ENCODE results near the gene DYTN. TPM values are rescaled to one million over a fixed set of nuclear protein-coding genes. Genes with fewer than 3 reads are reported as not detected.

Gene DYTN
- total and polyA plus RNA-seq, 3 experiments from 2014 or later: not detected

DNA sequence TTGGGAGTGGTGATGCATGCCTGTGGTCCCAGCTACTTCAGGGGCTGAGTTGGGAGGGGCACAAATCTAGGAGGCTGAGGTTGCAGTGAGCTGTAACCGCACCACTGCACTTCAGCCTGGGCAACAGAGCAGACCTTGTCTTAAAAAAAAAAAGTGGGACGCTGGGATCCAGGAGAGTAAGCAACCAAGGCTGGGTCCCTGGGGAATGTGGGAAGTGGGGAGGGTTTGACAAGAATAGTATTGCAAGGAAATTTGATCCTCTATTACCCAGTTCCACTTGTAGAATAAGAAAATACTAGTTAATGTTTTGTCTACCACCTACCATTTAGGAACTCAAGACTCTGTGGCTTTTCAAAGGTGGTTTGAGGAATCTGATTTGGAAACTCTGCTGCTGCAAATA is 21.1 kb upstream of the DYTN start:
- Mint-ChIP-seq H3K4me3 (no peak overlapping the region), H3K4me1 (no peaks in the 10 kb centered on the region), H3K27me3 (peaks cover 12 to 42% of the 10 kb centered on the region in 2 donors), H3K27ac (no peak overlapping the region), H3K9me3 (no peaks in the 10 kb centered on the region), H3K36me3 (no peaks in the 10 kb centered on the region)
- CTCF ChIA-PET: no interaction called here
- POLR2A ChIA-PET: no interaction called here
- Histone ChIP-seq H3K36me3 (ENCODE audit: insufficient read depth, low read length) (no peaks in the 10 kb centered on the region), H3K9me3 (ENCODE audit: low read length) (no peaks in the 10 kb centered on the region), H3K27me3 (ENCODE audit: insufficient read depth, low read length, poor library complexity, severe bottlenecking) (no peaks in the 10 kb centered on the region), H3K27ac (ENCODE audit: low read depth, low read length) (no peak overlapping the region), H3K4me1 (ENCODE audit: insufficient read depth, low read length) (no peaks in the 10 kb centered on the region), H3K4me3 (ENCODE audit: low read length) (no peak overlapping the region)
- no peak for DNase-seq

- H3K9me3 Mint-ChIP-seq: peaks cover 0 to 2% (median 0%) of the 10 kb centered on the region in 5 donors
- DNase-seq: no peak
- no peaks in the 10 kb centered on the region for H3K4me1 Mint-ChIP-seq
- no peaks in the 10 kb centered on the region for H3K27me3 ChIP-seq (ENCODE audit: insufficient read depth, low read length, poor library complexity, severe bottlenecking)
- H3K4me3 ChIP-seq (ENCODE audit: low read length): no peak overlapping the region
- H3K36me3 Mint-ChIP-seq: no peaks in the 10 kb centered on the region
- no peak overlapping the region for H3K27ac ChIP-seq (ENCODE audit: low read depth, low read length)
- H3K4me3 Mint-ChIP-seq: no peak overlapping the region
- H3K4me1 ChIP-seq (ENCODE audit: insufficient read depth, low read length): no peaks in the 10 kb centered on the region
- H3K27ac Mint-ChIP-seq: no peak overlapping the region
- H3K9me3 ChIP-seq (ENCODE audit: low read length): no peaks in the 10 kb centered on the region
- no peaks in the 10 kb centered on the region for H3K36me3 ChIP-seq (ENCODE audit: insufficient read depth, low read length)
- ChIA-PET POLR2A (no interaction called here), CTCF (no interaction called here)
- H3K27me3 Mint-ChIP-seq: peaks cover 12 to 30% of the 10 kb centered on the region in 2 donors
These were observed 18.7 kb upstream of the DYTN start for GRCh38 chr2:206736935-206737334.

DNA sequence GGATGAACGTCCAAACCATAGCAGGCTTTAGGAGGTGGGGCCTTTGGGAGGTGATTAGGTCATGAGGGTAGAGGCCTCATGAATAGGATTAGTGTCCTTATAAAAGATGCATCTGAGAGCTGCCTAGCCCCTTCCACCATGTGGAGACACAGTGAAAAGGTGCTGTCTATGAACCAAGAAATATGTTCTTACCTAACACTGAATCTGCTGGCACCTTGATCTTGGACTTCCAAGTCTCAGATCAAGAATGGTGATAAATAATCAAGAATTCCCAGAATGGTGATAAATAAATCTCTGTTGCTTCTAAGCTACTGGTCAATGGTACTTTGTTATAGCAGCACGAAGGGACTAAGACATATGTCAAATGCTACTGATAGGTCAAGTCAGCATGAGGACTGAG is 15.1 kb upstream of the DYTN start:
- Mint-ChIP-seq H3K4me3 (no peak overlapping the region), H3K27ac (no peak overlapping the region), H3K9me3 (peaks cover 0 to 2% (median 0%) of the 10 kb centered on the region in 5 donors), H3K36me3 (no peaks in the 10 kb centered on the region), H3K4me1 (no peaks in the 10 kb centered on the region), H3K27me3 (peaks cover 16 to 38% of the 10 kb centered on the region in 2 donors)
- ChIA-PET CTCF (no interaction called here), POLR2A (no interaction called here)
- Histone ChIP-seq H3K9me3 (ENCODE audit: low read length) (no peaks in the 10 kb centered on the region), H3K27ac (ENCODE audit: low read depth, low read length) (no peak overlapping the region), H3K36me3 (ENCODE audit: insufficient read depth, low read length) (no peaks in the 10 kb centered on the region), H3K4me1 (ENCODE audit: insufficient read depth, low read length) (no peaks in the 10 kb centered on the region), H3K4me3 (ENCODE audit: low read length) (no peak overlapping the region), H3K27me3 (ENCODE audit: insufficient read depth, low read length, poor library complexity, severe bottlenecking) (no peaks in the 10 kb centered on the region)
- DNase-seq: no peak

DNA sequence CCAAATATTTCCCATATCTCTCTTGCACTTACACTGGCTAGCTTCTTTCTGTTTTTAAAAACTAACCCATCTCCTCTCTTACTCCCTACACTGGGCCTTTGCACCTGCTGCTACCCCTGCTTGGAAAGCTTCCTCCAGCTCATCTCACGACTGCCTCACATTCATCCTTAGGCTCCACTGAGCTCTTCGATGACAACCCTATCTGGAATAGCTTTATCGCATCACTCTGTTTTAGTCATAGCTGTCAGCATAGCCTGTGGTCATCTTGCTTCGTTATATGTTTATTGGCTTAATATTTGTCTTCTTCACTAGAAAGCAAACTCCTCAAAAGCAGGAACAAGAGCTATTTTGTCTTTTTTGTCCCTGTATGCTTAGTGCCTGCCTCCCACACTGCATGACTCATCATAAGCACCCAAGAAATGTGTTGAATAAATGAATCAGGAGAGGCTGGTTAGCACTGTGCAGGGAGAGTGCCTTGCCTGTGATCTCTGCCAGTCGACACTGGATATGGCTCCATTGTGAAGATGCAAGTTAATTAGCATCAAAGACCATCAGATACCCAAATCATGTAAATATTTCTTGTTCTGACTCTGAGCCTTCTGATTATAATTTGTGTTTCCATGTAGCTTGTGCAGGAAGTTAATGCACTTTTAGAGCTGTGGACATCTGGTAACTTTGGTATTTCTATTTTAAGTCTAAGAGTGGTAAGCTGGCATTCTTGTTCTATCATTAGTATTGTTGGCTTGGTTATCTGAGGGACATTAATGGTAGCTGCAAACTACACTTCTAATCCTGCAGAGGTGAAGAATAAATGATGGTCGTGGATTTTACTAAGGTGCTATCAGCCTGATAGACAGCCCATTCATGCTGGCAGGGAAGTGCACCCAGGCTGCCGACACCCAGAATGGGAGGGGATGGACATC is 10.3 kb upstream of the DYTN start:
- no peak for DNase-seq
- Histone ChIP-seq H3K9me3 (ENCODE audit: low read length) (no peaks in the 10 kb centered on the region), H3K27me3 (ENCODE audit: insufficient read depth, low read length, poor library complexity, severe bottlenecking) (no peaks in the 10 kb centered on the region), H3K36me3 (ENCODE audit: insufficient read depth, low read length) (no peaks in the 10 kb centered on the region), H3K27ac (ENCODE audit: low read depth, low read length) (no peak overlapping the region), H3K4me3 (ENCODE audit: low read length) (no peak overlapping the region), H3K4me1 (ENCODE audit: insufficient read depth, low read length) (no peaks in the 10 kb centered on the region)
- Mint-ChIP-seq H3K9me3 (peaks cover 0 to 2% (median 0%) of the 10 kb centered on the region in 5 donors), H3K27me3 (peaks cover 11 to 46% of the 10 kb centered on the region in 2 donors), H3K4me1 (no peaks in the 10 kb centered on the region), H3K4me3 (no peak overlapping the region), H3K27ac (no peak overlapping the region), H3K36me3 (no peaks in the 10 kb centered on the region)
- ChIA-PET CTCF (no interaction called here), POLR2A (no interaction called here)

DNA sequence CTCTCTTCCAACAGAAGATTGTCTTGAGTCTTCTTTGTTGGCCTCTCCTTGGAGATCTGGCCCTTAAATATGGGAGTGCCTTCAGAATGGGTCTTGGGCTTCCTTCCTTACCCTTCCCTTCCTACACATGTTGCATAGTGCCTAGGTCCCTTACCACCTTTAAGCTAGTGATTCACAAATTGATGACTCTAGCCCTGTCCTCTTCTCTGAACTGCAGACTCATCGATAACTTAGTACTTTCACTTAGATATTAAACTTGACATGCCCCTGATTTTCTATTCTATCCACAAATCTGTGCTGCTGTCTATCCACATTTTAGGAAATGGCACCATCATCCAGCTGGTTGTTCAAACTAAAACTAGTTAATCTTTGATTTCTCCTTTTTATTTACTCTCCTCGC is 9.1 kb upstream of the DYTN start:
- Mint-ChIP-seq H3K27ac (no peak overlapping the region), H3K4me1 (no peaks in the 10 kb centered on the region), H3K27me3 (peaks cover 11 to 43% of the 10 kb centered on the region in 2 donors), H3K9me3 (peaks cover 0 to under 1% (median 0%) of the 10 kb centered on the region in 5 donors), H3K36me3 (no peaks in the 10 kb centered on the region), H3K4me3 (no peak overlapping the region)
- Histone ChIP-seq H3K4me1 (ENCODE audit: insufficient read depth, low read length) (no peaks in the 10 kb centered on the region), H3K27ac (ENCODE audit: low read depth, low read length) (no peak overlapping the region), H3K36me3 (ENCODE audit: insufficient read depth, low read length) (no peaks in the 10 kb centered on the region), H3K9me3 (ENCODE audit: low read length) (no peaks in the 10 kb centered on the region), H3K27me3 (ENCODE audit: insufficient read depth, low read length, poor library complexity, severe bottlenecking) (no peaks in the 10 kb centered on the region), H3K4me3 (ENCODE audit: low read length) (no peak overlapping the region)
- CTCF ChIA-PET: no interaction called here
- no peak for DNase-seq
- POLR2A ChIA-PET: no interaction called here

DNA sequence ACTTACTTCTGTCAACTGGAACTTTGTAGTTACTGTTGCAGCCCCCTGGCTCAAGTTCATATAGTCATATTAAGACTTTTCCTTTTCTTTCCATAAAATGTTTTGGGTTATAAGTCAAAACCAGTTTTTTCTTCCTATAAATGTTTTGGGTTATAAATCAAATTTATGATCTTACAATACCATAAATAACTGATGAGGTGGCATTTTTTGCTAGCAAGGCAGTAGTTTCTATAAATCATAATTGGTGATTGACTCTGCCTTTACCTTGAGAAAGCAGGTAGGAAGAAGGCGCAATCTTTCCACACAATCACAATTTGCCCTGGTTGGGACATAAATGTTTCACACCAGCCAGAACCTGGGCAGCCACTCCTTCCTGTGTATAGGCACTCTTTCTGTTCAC is 5.1 kb upstream of the DYTN start:
- no peaks in the 10 kb centered on the region for H3K4me1 Mint-ChIP-seq
- no peaks in the 10 kb centered on the region for H3K4me1 ChIP-seq (ENCODE audit: insufficient read depth, low read length)

GRCh38 chr2:206721256-206721920 is 3.2 kb upstream of the DYTN start:
- no peak overlapping the region for H3K4me3 Mint-ChIP-seq
- Histone ChIP-seq H3K9me3 (ENCODE audit: low read length) (no peaks in the 10 kb centered on the region), H3K4me1 (ENCODE audit: insufficient read depth, low read length) (no peaks in the 10 kb centered on the region), H3K4me3 (ENCODE audit: low read length) (no peak overlapping the region), H3K36me3 (ENCODE audit: insufficient read depth, low read length) (no peaks in the 10 kb centered on the region), H3K27ac (ENCODE audit: low read depth, low read length) (no peak overlapping the region), H3K27me3 (ENCODE audit: insufficient read depth, low read length, poor library complexity, severe bottlenecking) (no peaks in the 10 kb centered on the region)
- no peak overlapping the region for H3K27ac Mint-ChIP-seq
- H3K27me3 Mint-ChIP-seq: peaks cover 16 to 32% of the 10 kb centered on the region in 2 donors
- no peaks in the 10 kb centered on the region for H3K4me1 Mint-ChIP-seq
- H3K9me3 Mint-ChIP-seq: peaks cover 0 to 6% (median 0%) of the 10 kb centered on the region in 5 donors
- no peaks in the 10 kb centered on the region for H3K36me3 Mint-ChIP-seq
- ChIA-PET POLR2A (no interaction called here), CTCF (no interaction called here)
- no peak for DNase-seq

More for the DNA sequence above, 5.1 kb upstream of the DYTN start:
- H3K27ac ChIP-seq (ENCODE audit: low read depth, low read length): no peak overlapping the region
- H3K27me3 Mint-ChIP-seq: peaks cover 9 to 34% of the 10 kb centered on the region in 2 donors
- H3K27ac Mint-ChIP-seq: no peak overlapping the region
- ChIA-PET POLR2A (no interaction called here), CTCF (no interaction called here)
- no peak overlapping the region for H3K4me3 ChIP-seq (ENCODE audit: low read length)
- no peaks in the 10 kb centered on the region for H3K27me3 ChIP-seq (ENCODE audit: insufficient read depth, low read length, poor library complexity, severe bottlenecking)
- H3K4me3 Mint-ChIP-seq: no peak overlapping the region
- peaks cover 0 to 6% (median 0%) of the 10 kb centered on the region in 5 donors for H3K9me3 Mint-ChIP-seq
- no peak for DNase-seq
- H3K36me3 Mint-ChIP-seq: no peaks in the 10 kb centered on the region
- no peaks in the 10 kb centered on the region for H3K9me3 ChIP-seq (ENCODE audit: low read length)
- H3K36me3 ChIP-seq (ENCODE audit: insufficient read depth, low read length): no peaks in the 10 kb centered on the region

- Histone ChIP-seq H3K27me3 (ENCODE audit: insufficient read depth, low read length, poor library complexity, severe bottlenecking) (no peaks in the 10 kb centered on the region), H3K9me3 (ENCODE audit: low read length) (no peaks in the 10 kb centered on the region), H3K36me3 (ENCODE audit: insufficient read depth, low read length) (no peaks in the 10 kb centered on the region), H3K4me1 (ENCODE audit: insufficient read depth, low read length) (no peaks in the 10 kb centered on the region), H3K4me3 (ENCODE audit: low read length) (no peak overlapping the region), H3K27ac (ENCODE audit: low read depth, low read length) (no peak overlapping the region)
- ChIA-PET POLR2A (no interaction called here), CTCF (no interaction called here)
- H3K36me3 Mint-ChIP-seq: no peaks in the 10 kb centered on the region
- H3K4me1 Mint-ChIP-seq: no peaks in the 10 kb centered on the region
- no peak overlapping the region for H3K4me3 Mint-ChIP-seq
- peaks cover 21 to 34% of the 10 kb centered on the region in 2 donors for H3K27me3 Mint-ChIP-seq
- H3K9me3 Mint-ChIP-seq: peaks cover 0 to 3% (median 0%) of the 10 kb centered on the region in 5 donors
- H3K27ac Mint-ChIP-seq: no peak overlapping the region
- DNase-seq: no peak
These were observed 1.6 kb downstream of the DYTN start for GRCh38 chr2:206716623-206717022.

Measured in CD8-positive, alpha-beta memory T cell (primary cell).